GM20000 (cell line): ENCODE results near the gene UNC93B1.

ENCODE experiments used
- DNase-seq: peaks from one replicate; pipeline ENCODE4 v3.0.0; 2012; ENCODE audit warnings: low spot score
- TF ChIP-seq, protein P1 (sequence below): IDR thresholded peaks from 2 replicates; pipeline ENCODE4 v1.5.1; 2012; ENCODE audit warnings: mild to moderate bottlenecking, control low read depth; ENCODE audit errors: extremely low read depth, missing control alignments

The UNC93B1 gene

DNA sequence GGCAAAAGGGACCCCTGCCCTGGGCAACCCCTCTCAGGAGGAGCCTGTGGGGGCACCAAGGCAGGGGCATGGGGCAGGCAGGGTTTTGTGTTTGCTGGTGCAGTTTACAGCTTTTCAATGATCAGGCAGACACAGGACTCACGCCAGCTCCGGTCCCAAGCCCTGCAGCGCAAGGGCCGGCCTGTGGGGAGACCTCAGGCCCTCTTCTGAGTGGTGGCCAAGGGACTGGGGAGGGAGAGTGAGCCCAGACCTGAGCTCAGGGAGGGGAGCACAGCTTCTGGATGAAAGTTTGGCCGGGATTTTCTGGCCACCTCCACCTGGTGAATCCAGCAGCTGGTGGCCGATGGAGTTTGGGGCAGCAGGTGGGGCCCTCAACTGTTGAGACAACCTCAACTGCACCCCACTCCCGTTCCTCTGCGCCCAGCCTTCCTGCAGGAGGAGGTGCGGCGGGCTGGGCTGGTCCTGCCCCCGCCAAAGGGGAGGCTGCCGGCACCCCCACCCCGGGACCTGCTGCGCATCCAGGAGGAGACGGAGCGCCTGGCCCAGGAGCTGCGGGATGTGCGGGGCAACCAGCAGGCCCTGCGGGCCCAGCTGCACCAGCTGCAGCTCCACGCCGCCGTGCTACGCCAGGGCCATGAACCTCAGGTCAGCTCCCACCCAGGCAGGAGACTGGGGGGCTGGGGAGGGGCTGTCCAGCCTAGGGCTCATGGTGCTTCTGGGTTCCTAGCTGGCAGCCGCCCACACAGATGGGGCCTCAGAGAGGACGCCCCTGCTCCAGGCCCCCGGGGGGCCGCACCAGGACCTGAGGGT is 38.5 kb upstream of the UNC93B1 start:
- DNase-seq = no peak
- TF ChIP-seq, protein P1, sequence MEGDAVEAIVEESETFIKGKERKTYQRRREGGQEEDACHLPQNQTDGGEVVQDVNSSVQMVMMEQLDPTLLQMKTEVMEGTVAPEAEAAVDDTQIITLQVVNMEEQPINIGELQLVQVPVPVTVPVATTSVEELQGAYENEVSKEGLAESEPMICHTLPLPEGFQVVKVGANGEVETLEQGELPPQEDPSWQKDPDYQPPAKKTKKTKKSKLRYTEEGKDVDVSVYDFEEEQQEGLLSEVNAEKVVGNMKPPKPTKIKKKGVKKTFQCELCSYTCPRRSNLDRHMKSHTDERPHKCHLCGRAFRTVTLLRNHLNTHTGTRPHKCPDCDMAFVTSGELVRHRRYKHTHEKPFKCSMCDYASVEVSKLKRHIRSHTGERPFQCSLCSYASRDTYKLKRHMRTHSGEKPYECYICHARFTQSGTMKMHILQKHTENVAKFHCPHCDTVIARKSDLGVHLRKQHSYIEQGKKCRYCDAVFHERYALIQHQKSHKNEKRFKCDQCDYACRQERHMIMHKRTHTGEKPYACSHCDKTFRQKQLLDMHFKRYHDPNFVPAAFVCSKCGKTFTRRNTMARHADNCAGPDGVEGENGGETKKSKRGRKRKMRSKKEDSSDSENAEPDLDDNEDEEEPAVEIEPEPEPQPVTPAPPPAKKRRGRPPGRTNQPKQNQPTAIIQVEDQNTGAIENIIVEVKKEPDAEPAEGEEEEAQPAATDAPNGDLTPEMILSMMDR = no peak

DNA sequence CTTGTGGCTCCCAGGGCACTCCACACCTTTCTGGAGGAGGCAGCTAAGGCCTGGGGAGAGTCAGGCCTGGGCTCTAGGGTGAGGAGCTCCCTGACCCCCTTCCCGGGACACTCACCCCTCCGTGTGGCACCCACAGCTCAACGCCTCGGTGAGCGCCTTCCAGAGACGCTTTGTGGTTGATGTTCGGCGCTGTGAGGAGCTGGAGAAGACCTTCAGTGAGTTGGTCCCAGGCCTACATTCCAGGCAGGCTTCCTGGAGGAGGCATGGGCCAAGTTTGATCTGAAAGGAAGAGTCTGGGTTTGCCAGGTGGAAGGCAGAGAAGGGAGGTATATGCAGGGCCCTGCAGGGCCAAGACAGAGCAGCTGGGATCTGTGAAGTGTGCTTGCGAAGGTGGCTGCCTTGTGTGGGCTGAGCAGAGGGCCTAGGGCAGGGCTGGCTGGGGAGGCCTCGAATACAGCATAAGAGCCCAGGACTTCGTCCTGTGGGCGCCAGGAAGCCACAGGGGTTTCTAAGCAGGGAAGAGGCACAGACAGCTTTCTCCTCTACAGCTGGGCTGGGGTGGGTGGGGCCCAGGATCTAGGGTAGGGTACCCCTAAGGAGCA is 37.8 kb upstream of the UNC93B1 start:
- TF ChIP-seq, protein P1 = no peak
- no peak for DNase-seq

DNA sequence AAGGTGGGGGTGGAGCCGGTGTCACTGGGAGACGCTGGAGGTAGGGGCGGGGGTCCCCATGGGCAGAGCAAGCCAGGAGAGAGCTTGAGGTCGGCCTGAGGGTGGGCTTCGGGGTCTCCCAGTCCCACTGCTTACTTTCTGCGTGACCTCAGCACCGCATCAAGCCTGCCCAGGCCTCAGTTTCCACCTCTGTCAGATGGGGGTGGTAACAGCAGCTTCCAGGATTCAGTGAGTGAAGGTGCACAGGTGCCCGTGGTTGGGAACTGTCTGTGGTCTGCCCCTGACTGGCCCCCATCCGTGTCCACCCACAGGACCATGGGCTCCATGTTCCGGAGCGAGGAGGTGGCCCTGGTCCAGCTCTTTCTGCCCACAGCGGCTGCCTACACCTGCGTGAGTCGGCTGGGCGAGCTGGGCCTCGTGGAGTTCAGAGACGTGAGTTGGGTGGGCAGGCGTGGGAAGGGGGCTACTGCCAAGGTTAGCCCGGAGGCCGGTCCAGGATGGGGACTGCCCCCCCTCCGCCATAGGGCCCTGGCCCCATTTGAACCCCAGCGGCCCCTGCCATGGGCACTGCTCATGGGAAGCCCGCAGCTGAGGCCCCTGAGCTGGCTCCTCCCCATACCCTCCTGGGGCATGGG is 37.2 kb upstream of the UNC93B1 start:
- DNase-seq = no peak
- TF ChIP-seq, protein P1 = no peak

DNA sequence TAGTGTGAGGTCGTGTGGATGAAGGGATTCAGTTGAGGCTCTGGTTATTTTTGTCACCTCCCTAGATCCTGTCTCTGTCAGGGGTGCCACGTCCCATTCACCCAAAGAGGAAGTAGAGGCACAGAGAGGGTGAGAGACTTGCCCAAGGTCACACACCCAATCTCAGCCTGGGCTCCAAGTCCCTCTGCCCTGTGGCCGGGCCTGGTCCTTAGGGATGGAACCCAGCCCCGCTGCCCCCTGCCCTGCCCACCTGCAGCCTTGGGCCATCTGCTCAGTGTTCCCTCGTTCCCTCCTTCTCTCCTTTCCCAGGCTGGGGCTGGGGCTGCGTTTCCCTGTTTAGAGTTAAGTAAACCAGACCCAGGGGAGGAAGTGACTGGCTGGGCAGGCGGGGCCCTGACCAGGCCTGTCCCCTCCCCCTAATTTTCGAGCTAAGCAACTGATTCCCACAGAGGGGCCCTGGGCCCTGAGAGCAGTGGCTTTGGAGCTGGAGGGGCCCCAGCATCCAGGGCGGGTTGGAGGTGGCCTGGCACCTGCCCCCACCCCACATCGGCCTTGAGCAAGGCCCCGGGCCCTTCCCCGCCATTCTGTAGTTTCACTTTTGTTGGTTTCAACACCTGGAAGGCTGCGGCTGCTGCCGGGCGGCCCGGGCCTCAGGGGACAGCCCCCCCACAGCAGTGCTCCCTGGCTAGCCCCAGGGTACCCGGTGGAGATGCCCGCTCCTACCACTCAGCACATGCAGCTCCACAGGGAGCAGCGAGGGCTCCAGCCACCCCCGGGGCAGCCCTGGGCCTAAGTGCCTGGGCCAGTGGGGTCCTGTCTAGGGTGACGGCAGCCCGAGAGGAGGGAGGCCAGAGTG is 36.4 kb upstream of the UNC93B1 start:
- TF ChIP-seq, protein P1 = no peak
- peak; percentile 92 for DNase-seq

DNA sequence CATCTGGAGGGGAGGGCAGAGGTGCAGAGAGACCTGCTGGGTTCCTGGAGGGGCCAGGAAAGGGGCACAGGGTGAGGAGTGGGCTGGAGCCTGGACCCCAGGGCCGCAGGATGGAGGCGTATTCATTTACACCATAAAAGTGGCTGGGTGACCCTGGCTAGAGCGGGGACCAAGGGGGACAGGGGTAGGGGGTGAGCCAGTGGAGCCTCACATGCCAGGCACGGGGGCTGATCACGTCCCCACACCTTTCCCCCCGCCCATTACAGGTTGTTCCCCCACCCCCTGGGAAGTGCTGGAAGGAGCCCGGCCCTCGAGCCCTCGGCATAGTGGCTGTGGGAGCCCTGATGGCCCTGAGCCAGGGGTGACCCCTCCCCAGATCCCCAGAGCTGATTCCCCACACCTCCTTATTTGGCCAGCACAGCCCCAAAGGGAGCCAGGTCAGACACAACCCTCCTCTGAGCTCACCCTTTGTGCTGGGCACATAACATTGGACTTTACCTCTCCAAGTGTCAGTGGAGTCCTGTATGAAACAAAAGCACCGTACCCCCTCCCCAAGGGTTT is 35.7 kb upstream of the UNC93B1 start:
- peak; percentile 57 for DNase-seq
- TF ChIP-seq, protein P1 = no peak

DNA sequence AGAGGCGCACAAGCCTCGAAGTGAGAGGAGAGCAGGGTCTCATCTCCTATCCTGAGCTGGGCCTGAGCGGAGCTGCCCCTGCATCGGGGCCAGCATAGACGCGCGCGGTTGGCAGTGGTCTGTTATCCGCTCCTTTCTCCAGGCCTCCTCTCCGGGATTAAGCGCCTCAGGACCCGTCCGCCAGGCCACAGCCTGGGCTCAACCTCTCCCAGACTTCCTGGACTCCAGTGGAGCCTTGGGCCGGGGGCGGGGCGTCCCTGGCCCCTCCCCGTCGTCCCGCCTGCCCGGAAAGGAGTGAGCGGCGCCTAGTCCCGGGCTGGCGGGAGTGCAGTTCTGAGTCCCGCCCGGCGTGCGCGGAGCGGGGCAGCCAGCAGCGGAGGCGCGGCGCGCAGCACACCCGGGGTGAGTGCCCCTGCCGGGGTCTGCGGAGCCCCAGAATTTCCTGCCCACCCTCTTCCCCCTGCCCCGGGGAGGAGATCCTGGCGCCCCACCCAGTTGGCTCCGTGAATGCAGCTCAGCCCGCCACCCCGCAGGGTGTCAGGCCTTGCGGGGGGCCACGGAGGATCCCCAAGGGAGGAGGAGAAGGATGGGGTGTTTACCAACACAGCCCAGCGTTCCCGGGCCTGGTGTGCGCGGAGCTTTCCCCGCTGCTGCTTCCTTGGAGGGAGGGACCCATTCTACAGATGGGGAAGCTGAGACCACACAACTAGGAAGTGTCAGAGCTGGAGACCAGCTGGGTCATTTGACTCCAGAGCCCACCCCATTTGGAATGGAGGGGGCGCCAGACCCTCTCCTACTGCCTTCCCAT is 35.0 kb upstream of the UNC93B1 start, which contains the start of gene TCIRG1:
TCIRG1 (plus strand) TSS at position 308 of the 808 bp plus-strand sequence. CDS start 2,247 bp downstream, outside the sequence.
- TF ChIP-seq, protein P1 = no peak
- peak; percentile 93 for DNase-seq
